Choroid plexus epithelial cell (primary cell): Measurements from ENCODE around the gene CDH4.

Experiments
- DNase-seq: peaks from one replicate; pipeline ENCODE4 v3.0.0-alpha.2; 2010; ENCODE audit warnings: low read depth
- H3K4me3 ChIP-seq: 2 replicates; pipeline ENCODE4 v1.5.1; 2011; ENCODE audit warnings: low read depth, mild to moderate bottlenecking, control low read depth, low read length, moderate library complexity
- CTCF ChIP-seq: conservative IDR thresholded peaks from 2 replicates; pipeline ENCODE4 v1.5.1; 2011; ENCODE audit warnings: low read depth, mild to moderate bottlenecking, control low read depth, inconsistent platforms, low read length, moderate library complexity

CDH4 gene

GRCh38 chr20:61321481-61321880 is 69.4 kb downstream of the CDH4 start:
- H3K4me3 ChIP-seq = no peak overlapping the region

GRCh38 chr20:61322151-61322865 is 70.2 kb downstream of the CDH4 start:
- no peak for TF ChIP-seq CTCF
- no peak overlapping the region for H3K4me3 ChIP-seq
- no peak for DNase-seq

More at GRCh38 chr20:61321481-61321880, 69.4 kb downstream of the CDH4 start:
- DNase-seq = no peak
- TF ChIP-seq CTCF = no peak

GRCh38 chr20:61324906-61325305 is 72.8 kb downstream of the CDH4 start:
- no peak for TF ChIP-seq CTCF
- H3K4me3 ChIP-seq = no peak overlapping the region
- no peak for DNase-seq

- TF ChIP-seq CTCF = no peak
- DNase-seq = no peak
- H3K4me3 ChIP-seq = no peak overlapping the region
Measured at GRCh38 chr20:61325718-61326117, 73.7 kb downstream of the CDH4 start.

- DNase-seq = no peak
- H3K4me3 ChIP-seq = no peak overlapping the region
- no peak for TF ChIP-seq CTCF
Measured at GRCh38 chr20:61328911-61329558, 77.0 kb downstream of the CDH4 start.

GRCh38 chr20:61330441-61330840 is 78.4 kb downstream of the CDH4 start:
- TF ChIP-seq CTCF = no peak
- DNase-seq = no peak
- no peak overlapping the region for H3K4me3 ChIP-seq

GRCh38 chr20:61331543-61331942 is 79.5 kb downstream of the CDH4 start:
- no peak for DNase-seq
- no peak overlapping the region for H3K4me3 ChIP-seq
- TF ChIP-seq CTCF = no peak
